HepG2 (cell line): ENCODE measurements around the gene EMP2.
"Not testable (repeated sequence)": the region's sequence is repeated elsewhere in the genome, so short reads cannot be mapped to it uniquely, and the experiment has no call there.

ENCODE experiments used
- SRF ChIP-seq: IDR thresholded peaks from 2 replicates; pipeline ENCODE4 v1.6.1; 2011; ENCODE audit warnings: mild to moderate bottlenecking, low read depth, low read length, moderate library complexity
- ZFP62 ChIP-seq: sonication (generic); formaldehyde crosslinking; IDR thresholded peaks from 2 replicates; pipeline ENCODE4 v1.4.0; 2020; ENCODE audit warnings: missing genetic modification reagents
- TF ChIP-seq, protein P1 (sequence below): sonication (generic); formaldehyde crosslinking; IDR thresholded peaks from 2 replicates; pipeline ENCODE4 v1.5.0; 2020; ENCODE audit warnings: mild to moderate bottlenecking, missing genetic modification reagents, moderate library complexity
- TF ChIP-seq, protein P2 (sequence below): sonication (generic); formaldehyde crosslinking; IDR thresholded peaks from 2 replicates; pipeline ENCODE4 v1.4.0; 2020; ENCODE audit warnings: missing genetic modification reagents

DNA sequence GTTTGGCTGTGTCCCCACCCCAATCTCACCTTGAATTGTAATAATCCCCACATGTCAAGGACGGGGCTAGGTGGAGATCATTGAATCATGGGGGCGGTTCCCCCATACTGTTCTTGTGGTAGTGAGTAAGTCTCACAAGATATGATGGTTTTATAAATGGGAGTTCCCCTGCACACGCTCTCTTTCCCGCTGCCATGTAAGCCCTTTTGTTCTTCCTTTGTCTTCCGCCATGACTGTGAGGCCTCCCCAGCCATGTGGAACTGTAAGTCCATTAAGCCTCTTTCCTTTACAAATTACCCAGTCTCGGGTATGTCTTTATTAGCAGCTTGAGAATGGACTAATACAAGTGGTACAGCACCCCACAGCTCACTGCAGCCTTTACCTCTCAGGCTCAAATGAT is 44.1 kb downstream of the EMP2 start:
- TF ChIP-seq ZFP62 (CRISPR knock-in tag); SRF: not testable (repeated sequence)
- TF ChIP-seq, protein P1, sequence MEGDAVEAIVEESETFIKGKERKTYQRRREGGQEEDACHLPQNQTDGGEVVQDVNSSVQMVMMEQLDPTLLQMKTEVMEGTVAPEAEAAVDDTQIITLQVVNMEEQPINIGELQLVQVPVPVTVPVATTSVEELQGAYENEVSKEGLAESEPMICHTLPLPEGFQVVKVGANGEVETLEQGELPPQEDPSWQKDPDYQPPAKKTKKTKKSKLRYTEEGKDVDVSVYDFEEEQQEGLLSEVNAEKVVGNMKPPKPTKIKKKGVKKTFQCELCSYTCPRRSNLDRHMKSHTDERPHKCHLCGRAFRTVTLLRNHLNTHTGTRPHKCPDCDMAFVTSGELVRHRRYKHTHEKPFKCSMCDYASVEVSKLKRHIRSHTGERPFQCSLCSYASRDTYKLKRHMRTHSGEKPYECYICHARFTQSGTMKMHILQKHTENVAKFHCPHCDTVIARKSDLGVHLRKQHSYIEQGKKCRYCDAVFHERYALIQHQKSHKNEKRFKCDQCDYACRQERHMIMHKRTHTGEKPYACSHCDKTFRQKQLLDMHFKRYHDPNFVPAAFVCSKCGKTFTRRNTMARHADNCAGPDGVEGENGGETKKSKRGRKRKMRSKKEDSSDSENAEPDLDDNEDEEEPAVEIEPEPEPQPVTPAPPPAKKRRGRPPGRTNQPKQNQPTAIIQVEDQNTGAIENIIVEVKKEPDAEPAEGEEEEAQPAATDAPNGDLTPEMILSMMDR (CRISPR knock-in tag), result not testable (repeated sequence)
- TF ChIP-seq, protein P2, sequence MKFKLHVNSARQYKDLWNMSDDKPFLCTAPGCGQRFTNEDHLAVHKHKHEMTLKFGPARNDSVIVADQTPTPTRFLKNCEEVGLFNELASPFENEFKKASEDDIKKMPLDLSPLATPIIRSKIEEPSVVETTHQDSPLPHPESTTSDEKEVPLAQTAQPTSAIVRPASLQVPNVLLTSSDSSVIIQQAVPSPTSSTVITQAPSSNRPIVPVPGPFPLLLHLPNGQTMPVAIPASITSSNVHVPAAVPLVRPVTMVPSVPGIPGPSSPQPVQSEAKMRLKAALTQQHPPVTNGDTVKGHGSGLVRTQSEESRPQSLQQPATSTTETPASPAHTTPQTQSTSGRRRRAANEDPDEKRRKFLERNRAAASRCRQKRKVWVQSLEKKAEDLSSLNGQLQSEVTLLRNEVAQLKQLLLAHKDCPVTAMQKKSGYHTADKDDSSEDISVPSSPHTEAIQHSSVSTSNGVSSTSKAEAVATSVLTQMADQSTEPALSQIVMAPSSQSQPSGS (CRISPR knock-in tag), result not testable (repeated sequence)
